Metanephros (tissue), 1 donor: Measurements from ENCODE around the gene LDB3. TPM values are rescaled to one million over a fixed set of nuclear protein-coding genes. Genes with fewer than 3 reads are reported as not detected.

Source experiments
- total RNA-seq: library from RNA; depleted of rRNA; stranded (reverse); fragments of >200 nt; gene quantifications from one replicate; pipeline ENCODE4 v1.2.3, GENCODE V29; 2014

The LDB3 gene, protein sequence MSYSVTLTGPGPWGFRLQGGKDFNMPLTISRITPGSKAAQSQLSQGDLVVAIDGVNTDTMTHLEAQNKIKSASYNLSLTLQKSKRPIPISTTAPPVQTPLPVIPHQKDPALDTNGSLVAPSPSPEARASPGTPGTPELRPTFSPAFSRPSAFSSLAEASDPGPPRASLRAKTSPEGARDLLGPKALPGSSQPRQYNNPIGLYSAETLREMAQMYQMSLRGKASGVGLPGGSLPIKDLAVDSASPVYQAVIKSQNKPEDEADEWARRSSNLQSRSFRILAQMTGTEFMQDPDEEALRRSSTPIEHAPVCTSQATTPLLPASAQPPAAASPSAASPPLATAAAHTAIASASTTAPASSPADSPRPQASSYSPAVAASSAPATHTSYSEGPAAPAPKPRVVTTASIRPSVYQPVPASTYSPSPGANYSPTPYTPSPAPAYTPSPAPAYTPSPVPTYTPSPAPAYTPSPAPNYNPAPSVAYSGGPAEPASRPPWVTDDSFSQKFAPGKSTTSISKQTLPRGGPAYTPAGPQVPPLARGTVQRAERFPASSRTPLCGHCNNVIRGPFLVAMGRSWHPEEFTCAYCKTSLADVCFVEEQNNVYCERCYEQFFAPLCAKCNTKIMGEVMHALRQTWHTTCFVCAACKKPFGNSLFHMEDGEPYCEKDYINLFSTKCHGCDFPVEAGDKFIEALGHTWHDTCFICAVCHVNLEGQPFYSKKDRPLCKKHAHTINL
- total RNA-seq, result 64.6 TPM

GRCh38 chr10:86668297-86669165 lies at the start of gene LDB3:
Gene LDB3 (plus strand): TSS chr10:86668511. CDS start chr10:86668692, 181 bp downstream.

DNA sequence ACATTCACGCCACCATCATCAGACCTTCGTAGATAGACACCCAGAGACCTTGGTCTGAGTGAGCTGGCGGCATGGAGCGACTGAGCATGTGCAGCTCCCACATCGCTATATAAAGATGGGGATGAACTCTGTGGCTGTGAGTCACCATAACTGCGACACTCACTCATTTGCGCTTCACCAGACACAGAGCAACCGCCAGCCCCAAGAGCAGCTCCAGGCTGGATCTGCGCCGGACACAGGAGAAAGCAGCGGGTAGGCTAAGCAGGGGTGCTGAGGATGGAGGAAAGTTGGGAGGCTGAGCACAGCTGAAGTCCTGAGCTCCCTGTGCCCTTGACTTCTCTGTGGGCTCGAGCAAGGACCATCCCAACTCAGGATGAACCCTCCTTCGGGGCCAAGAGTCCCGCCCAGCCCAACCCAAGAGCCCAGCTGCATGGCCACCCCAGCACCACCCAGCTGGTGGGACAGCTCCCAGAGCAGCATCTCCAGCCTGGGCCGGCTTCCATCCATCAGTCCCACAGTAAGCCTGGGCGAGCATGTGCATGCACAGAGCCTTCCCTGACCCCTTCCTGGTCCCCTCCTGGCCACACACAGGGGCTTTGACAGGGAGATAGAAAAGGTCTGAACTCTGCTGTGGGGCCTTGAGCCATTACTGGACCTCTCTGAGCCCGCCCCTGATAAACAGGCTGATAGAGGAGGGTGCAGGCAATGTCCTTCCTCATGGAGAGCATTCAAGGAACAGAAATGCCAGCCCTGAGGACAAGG lies 13.7 kb upstream of the LDB3 start, which contains the start of gene OPN4:
OPN4 (plus strand) TSS at position 137 of the 762 bp plus-strand sequence; CDS start at position 374, 237 bp downstream.

GRCh38 chr10:86756511-86757112 lies 88.3 kb downstream of the LDB3 start, which contains the start of gene BMPR1A:
Gene BMPR1A (plus strand): TSS chr10:86756619. CDS start chr10:86876019, 119,400 bp downstream.

Other genes starting within 250 kb of the LDB3 start
- gene WAPL, start 146.7 kb upstream of the LDB3 start, total RNA-seq, result 44.6 TPM
- not detected for gene OPN4, start 14.0 kb upstream of the LDB3 start, total RNA-seq
- 53.4 TPM for gene BMPR1A, start 88.1 kb downstream of the LDB3 start, total RNA-seq